Esophagus squamous epithelium (tissue), 4 donors: ENCODE measurements around the gene ASPDH.

ENCODE experiments used
- POLR2A ChIP-seq, 4 donors: fragments of 450-650 bp; IDR thresholded peaks; one replicate each; pipeline ENCODE4 v1.6.1; 2017; ENCODE audit warnings: antibody characterized with exemption in 4 of 4, mild to moderate bottlenecking in 4 of 4, moderate library complexity in 3 of 4
- TF ChIP-seq, protein P1 (sequence below), 6 experiments: fragments of 450-650 bp in 4 of 6; fragments of 200-600 bp in 2 of 6; sonication (generic) in 2 of 6; IDR thresholded peaks; one replicate each; pipeline ENCODE4 v1.5.1; 2016 to 2019; ENCODE audit warnings: antibody characterized with exemption in 6 of 6, mild to moderate bottlenecking in 4 of 6, moderate library complexity in 4 of 6

DNA sequence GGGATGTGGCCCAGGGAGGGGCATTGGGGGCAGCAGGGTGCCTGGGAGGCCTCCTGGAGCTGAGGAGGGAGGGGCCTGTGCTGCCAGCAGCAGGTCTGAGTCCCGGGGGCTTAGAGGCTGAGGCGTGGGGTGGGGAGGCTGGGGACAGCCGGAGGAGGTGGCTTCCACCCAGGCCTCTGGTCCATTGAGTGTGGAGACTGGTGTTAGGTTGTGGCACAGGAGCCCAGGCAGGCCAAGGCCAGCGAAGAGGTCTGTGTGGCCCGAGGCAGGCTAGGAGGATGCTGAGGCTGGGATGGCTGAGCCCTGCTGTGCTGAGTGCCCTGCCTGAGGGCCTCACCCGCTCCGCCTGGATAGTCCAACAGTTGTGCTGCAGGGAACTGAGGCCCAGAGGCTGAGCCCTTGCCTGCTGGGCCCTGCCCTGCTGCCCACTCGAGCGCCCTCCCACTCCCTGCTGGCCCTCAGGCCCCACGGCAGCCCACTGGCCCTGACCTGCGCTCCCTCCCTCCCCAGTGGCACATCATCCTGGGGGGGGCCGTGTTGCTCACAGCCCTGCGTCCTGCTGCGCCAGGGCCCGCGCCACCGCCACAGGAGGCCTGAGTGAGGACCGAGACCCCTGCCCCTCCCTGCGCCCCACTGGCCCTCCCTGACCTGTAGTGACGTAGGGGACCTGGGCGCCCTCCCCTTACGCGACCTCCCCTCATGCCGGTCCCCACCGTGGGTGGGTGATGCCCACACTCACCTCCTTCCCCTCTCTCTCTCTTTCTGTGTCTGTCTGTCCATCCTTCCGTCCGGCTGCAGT lies 32.2 kb downstream of the ASPDH start:
- TF ChIP-seq, protein P1, sequence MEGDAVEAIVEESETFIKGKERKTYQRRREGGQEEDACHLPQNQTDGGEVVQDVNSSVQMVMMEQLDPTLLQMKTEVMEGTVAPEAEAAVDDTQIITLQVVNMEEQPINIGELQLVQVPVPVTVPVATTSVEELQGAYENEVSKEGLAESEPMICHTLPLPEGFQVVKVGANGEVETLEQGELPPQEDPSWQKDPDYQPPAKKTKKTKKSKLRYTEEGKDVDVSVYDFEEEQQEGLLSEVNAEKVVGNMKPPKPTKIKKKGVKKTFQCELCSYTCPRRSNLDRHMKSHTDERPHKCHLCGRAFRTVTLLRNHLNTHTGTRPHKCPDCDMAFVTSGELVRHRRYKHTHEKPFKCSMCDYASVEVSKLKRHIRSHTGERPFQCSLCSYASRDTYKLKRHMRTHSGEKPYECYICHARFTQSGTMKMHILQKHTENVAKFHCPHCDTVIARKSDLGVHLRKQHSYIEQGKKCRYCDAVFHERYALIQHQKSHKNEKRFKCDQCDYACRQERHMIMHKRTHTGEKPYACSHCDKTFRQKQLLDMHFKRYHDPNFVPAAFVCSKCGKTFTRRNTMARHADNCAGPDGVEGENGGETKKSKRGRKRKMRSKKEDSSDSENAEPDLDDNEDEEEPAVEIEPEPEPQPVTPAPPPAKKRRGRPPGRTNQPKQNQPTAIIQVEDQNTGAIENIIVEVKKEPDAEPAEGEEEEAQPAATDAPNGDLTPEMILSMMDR (IDR thresholded peaks at IDR 0.05), result no peak
- TF ChIP-seq POLR2A (IDR thresholded peaks at IDR 0.05), result no peak
